Lower leg skin (tissue), 3 donors: Measurements from ENCODE around the gene PEX7.

Source experiments
- POLR2A ChIP-seq, 2 donors: fragments of 450-650 bp; IDR thresholded peaks; one replicate each; pipeline ENCODE4 v1.6.1; 2016 to 2017; ENCODE audit warnings: antibody characterized with exemption in 2 of 2, mild to moderate bottlenecking in 1 of 2, moderate library complexity in 1 of 2
- TF ChIP-seq, protein P1 (sequence below), 3 donors: fragments of 450-650 bp; IDR thresholded peaks; one replicate each; pipeline ENCODE4 v1.5.1; 2016; ENCODE audit warnings: antibody characterized with exemption in 3 of 3, mild to moderate bottlenecking in 3 of 3, moderate library complexity in 2 of 3

DNA sequence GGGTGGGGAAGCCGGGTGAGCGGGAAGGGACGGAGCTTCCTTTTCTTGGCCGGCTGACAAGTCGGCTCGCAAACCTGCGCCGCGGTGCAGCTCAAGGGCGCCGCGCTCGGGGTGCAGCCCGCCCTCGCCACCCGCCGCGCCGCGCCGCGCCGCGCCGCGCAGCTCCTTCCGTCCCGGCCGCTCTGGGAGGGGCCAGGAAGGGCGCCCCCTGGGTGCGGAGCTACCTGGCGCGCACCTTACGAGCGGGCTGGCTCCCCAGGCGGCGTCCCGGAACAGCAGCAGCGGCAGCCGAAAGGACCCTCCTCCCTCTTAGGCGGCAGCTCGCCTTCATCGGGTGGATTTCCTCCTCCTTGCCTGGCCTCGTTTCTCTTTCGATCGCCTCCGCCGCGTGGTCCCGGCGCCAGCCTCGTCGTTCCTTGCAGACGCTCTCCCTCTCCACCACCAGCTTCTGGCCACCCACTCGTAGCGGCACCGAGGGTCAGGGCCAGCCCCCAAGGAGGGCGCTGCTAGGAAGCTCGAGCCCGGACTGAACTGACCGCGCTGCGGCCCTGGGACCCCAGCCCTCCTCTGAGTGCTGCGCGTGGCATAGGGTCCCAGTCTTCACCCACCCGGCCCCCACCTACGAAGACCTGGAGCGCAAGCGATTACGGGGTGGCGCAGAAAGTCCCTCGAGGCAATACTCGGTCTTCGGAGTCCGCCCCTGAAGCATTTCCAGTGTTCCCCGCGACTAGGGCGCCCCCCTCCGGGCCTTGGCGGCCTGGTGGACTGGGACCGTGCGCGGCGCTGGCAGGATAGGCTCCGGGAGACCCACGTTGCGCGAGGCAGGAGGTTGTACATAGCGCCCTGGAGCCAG is 29.8 kb upstream of the PEX7 start, which contains the start of gene MAP3K5:
- TF ChIP-seq, protein P1, sequence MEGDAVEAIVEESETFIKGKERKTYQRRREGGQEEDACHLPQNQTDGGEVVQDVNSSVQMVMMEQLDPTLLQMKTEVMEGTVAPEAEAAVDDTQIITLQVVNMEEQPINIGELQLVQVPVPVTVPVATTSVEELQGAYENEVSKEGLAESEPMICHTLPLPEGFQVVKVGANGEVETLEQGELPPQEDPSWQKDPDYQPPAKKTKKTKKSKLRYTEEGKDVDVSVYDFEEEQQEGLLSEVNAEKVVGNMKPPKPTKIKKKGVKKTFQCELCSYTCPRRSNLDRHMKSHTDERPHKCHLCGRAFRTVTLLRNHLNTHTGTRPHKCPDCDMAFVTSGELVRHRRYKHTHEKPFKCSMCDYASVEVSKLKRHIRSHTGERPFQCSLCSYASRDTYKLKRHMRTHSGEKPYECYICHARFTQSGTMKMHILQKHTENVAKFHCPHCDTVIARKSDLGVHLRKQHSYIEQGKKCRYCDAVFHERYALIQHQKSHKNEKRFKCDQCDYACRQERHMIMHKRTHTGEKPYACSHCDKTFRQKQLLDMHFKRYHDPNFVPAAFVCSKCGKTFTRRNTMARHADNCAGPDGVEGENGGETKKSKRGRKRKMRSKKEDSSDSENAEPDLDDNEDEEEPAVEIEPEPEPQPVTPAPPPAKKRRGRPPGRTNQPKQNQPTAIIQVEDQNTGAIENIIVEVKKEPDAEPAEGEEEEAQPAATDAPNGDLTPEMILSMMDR (IDR thresholded peaks at IDR 0.05): no peak
- no peak for TF ChIP-seq POLR2A (IDR thresholded peaks at IDR 0.05)
